Left lobe of liver (tissue), 2 donors: Measurements from ENCODE around the gene C10orf53. TPM values are rescaled to one million over a fixed set of nuclear protein-coding genes. Genes with fewer than 3 reads are reported as not detected.

Source experiments
- ATAC-seq: fragments of 200-7000 bp; cut with Tn5 transposase; one replicate; pipeline ENCODE4 v1.9.1; 2020; ENCODE audit warnings: mild to moderate bottlenecking, moderate library complexity
- DNase-seq: peaks from one replicate; pipeline ENCODE4 v3.0.0-alpha.2; 2020; ENCODE audit warnings: low spot score
- total RNA-seq: library from RNA; stranded (reverse); gene quantifications from one replicate; pipeline ENCODE4 v1.2.1, GENCODE V29; 2021
- donor health status: DM: no; HTN: no; CAD: no; lungs with moderate emphysema.
- donor health status: DM: no; HTN: yes; CAD: no.

Gene C10orf53
- total RNA-seq, 1 donor from 2014 or later = not detected

DNA sequence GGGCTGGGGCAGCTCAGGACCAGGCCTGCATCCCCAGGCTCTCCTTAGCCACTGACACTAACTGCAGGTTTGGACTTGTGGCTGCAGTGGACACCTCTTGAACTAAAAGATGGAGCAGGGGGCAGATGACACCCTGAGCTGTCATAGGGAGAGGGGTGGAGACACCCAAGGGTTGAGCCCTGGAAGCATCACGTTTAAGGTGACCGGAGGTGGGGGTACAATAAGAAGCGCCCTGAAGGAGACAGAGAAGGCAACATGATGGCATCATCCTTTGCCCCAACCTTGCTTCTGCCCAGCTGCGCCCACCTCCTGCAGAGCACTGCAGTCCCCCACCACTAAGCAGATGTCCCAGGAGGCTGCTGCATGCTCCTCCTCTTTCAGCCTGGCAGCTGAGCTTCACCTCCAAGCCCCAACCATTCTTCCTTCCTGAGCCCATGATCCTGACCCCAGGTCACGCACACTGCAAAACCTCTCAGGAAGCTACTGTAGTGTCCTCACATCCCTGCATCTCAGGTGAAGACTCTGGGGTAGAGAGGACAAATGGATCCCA, 57.2 kb downstream of the C10orf53 start:
- ATAC-seq = no peak
- DNase-seq = no peak

- DNase-seq (no peak), ATAC-seq (no peak)
Measured at GRCh38 chr10:49737474-49738201, 58.2 kb downstream of the C10orf53 start.

GRCh38 chr10:49738616-49739360, 59.3 kb downstream of the C10orf53 start:
- DNase-seq (no peak), ATAC-seq (no peak)

- DNase-seq = no peak
- no peak for ATAC-seq
Measured at GRCh38 chr10:49739426-49739825, 60.0 kb downstream of the C10orf53 start.

DNA sequence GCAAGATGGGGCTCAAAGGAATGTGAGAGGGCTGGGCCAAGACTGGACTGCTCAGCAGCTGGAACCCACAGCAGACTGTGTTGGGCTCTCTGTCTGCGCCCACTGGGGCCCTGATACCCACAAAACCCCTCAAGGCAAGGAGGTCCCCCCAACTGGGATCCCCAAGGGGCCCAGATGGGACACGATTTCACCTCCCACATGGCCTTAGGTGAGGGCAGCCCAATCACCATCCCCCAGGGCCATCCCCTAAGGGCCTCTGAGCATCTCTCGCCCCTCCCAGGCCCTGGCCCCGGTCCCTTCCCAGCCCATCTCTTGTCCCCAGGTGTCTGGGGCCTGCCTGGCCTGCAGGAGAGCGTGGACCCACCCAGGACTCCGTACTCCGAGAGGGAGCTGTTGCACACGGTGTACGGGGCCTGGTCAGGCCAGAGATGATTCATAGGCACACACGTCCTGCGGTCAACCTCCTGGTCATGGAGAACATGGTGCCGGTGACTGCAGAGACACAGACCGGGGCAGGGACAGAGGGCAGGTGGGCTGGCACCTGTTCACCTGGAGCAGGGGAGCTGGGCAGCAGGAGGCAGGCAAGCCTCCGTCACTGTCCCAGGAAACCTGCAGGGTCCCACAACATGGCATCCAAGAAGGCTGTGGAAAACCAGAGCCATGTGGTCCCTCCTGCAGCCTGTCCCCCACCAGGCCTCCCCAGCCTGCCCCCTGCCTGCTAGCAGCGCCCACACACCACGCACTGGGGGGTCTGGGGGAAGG, 61.1 kb downstream of the C10orf53 start:
- ATAC-seq = peak; percentile 4
- DNase-seq = no peak

GRCh38 chr10:49741108-49741995, 61.9 kb downstream of the C10orf53 start:
- no peak for DNase-seq
- no peak for ATAC-seq

GRCh38 chr10:49742683-49743463, 63.4 kb downstream of the C10orf53 start:
- DNase-seq (no peak), ATAC-seq (no peak)

- no peak for ATAC-seq
- no peak for DNase-seq
Measured at GRCh38 chr10:49743464-49744075, 64.1 kb downstream of the C10orf53 start.

DNA sequence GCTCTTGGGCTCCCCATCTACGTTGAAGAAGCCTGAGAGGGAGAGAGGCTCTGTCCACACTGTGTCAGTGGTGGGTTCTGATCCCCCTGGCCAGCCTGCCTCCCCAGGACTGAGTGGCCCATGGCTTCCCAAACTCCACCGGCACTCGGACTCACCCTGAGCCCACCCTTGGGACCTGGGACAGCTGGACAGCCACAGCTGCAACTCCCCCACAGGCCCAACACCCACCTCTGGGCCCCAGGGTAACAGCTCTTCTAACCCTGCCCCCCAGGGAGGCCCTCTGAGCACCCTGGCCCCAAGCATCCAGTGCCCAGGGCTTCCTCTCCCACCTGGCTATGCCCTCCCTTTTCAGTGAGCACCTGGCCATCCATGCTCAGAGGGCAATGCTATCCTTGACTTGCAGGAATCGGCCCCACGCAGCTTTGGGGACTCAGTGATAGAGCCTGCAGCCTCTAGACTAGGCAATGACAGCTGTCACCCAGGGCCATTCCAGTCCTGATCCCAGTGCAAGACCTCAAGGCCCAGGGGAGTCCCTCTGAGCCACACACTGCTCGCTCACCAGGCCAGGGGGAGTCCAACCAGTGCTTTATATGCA, 64.7 kb downstream of the C10orf53 start:
- DNase-seq (no peak), ATAC-seq (no peak)

GRCh38 chr10:49744924-49745605, 65.6 kb downstream of the C10orf53 start:
- ATAC-seq (no peak), DNase-seq (no peak)

GRCh38 chr10:49745756-49746155, 66.3 kb downstream of the C10orf53 start:
- ATAC-seq = no peak
- DNase-seq = no peak

DNA sequence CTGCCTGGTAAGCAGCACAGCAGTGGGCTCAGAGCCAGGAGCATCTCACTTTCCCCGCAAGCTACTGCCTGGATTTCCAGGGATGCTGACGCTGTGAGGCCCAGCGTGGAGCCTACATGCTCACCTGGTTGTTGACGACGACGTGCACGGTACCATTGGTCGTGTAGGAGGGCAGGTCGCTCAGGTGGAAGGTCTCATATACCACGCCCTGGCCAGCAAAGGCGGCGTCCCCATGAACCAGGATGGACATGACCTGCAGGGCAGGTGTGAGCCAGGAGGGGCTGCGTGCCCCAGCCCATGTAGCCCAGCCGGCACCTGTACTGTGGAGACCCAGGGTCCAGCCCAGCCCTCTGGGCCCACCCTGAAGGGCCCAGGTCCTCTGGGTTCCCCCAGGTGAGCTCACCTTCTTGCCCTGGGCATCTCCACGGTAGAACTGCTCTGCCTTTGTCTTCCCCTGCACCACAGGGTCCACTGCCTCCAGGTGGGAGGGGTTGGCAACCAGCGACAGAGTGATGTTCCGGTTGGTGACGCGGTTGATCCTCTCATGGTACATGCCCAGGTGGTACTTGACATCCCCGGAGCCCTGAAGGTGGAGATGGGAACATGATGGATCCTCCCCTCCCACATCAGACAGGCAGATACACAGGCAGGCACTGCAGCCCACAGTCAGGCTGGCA, 67.3 kb downstream of the C10orf53 start:
- ATAC-seq (no peak), DNase-seq (no peak)

Other genes starting within 250 kb of the C10orf53 start
- 12.6 TPM for gene ERCC6, start 140.5 kb upstream of the C10orf53 start, total RNA-seq
- gene SLC18A3, start 69.3 kb upstream of the C10orf53 start, total RNA-seq = not detected
- gene CHAT, start 65.6 kb upstream of the C10orf53 start, total RNA-seq = not detected
- gene OGDHL, start 82.7 kb downstream of the C10orf53 start, total RNA-seq = 88.9 TPM